ENCODE measurements around the gene EBP.

The EBP gene

DNA sequence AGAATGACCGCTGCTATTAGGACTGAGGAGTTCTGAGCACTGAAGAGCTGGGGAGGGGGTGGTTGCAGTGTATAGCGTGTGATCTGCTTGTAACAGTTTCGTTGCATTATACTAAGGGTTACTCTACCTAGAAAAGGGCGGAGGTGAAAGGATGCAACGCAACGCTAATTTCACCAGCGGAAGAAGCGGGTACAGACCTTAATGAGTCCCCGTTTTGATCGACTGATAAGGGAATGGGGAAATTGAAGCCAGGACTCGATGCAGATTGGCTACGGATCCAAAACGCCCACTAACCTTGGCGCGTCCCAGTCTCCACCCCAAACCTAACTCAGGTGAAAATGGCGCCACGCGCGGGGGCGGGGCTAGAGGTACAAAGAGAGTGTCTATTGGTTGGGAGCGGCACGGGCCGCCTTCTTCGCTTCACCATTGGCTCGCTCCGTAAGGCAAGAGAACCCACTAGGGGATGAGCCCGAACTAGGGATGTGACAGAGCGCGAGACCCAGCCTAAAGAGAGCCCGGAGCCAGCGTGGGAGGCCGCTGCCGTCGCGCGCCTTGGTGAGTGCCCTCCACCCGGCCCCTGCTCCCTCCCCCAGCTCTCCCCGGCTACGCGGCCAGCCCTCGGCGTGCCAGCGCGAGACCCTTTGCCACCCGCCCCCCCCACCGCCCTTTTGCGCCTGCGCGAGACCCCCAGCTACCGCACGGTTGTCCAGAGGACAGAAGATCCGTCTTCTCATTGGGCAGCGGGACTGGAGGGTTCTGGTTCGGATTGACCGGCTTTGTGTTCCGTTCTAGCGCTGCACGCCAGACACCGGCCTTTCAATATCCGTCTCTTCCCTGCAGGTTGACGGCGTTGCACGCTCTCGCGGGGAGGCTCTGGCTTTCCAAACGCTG, at the start of gene EBP:
EBP (plus strand) TSS at position 456 of the 891 bp plus-strand sequence. CDS start 1,964 bp downstream, outside the sequence.
- DNase-seq: peak; percentile 87

DNA sequence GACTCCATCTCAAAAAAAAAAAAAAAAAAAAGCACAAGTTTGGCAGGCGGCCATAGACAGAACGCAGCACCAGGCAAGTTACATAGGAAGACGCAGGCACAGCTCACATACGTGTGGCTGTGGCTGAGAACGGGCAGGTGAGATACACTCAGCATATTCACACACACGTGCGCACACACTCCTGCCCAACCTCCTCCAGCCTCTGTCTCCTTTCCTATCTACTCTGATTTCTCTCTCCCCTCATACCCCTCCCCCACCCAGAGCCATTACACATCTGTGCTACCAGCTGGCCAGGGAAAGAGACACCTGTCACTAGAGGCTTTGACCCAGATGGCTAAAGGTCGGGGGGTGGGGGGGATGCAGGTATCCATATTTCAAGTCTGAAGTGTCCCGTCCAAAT, 49.4 kb upstream of the EBP start:
- no peak for DNase-seq

DNA sequence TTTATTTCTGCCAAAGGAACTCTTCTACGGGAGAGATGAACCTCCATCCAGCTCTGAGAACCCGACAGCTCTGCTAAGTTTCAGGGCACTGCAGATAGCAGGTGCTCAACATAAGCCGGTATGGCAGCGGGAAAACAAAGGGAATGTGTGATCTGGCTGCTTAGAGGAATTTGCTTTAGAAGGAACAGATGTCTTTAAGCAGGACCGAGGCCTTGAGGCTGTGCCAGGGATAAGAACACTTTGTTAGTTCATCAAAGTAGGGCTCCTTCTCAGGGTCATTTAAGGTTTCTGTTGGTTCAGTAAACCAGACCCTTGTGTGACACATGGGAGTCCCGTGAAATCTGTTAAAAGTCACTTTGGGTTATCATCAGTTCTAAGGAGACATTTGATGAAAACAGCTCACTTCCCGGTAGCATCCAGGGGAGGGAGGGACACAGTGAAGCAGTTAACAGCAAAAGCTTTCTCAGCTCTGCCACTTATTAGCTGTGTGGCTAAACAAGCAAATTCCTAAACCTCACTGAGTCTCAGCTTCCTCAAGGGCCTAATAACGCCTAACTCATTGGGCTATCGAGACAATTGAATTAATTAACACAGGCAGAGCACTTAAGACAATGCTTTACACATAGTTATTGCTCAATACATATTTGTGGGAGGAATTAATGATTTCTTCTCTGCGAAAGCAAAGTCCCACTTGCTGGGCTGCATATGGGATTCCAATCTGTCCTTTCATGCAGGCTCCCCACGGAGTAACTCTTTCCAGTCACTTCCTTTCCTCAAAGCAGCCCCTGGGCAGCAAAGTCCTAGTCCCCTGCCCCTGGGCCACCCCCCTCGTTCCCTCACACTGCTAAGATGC, 48.5 kb upstream of the EBP start:
- no peak for DNase-seq

DNA sequence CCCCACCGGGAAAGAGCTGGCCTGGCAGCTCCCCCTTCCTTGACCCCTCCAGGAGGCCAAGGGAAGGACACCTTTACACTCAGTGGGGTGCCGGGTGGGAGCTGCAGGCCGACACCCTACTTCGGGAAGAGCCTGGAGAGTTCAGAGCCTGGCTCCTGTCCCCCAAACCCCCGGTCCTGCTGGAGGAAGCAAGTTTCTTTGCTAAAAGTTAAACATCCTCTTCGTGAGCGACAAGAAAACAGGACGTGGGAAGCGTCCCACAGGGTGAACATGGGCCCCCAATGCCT, 48.0 kb upstream of the EBP start:
- DNase-seq: no peak

DNA sequence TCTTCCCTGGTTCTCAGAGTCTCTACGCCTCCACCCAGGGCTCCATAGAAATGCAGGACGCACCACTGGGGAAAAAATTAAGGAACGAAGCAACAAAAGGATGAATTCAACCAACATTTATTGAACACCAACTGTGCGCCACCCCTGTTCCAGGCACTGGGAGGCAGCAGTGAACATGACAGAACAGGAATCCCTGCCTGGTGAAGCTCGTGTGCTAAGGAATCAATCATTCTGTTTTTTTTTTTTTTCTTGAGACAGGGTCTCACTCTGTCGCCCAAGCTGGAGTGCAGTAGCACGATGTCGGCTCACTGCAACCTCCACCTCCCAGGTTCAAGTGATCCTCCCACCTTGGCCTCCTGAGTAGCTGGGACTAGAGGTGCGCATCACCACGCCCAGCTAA, 47.5 kb upstream of the EBP start:
- peak; percentile 26 for DNase-seq

DNA sequence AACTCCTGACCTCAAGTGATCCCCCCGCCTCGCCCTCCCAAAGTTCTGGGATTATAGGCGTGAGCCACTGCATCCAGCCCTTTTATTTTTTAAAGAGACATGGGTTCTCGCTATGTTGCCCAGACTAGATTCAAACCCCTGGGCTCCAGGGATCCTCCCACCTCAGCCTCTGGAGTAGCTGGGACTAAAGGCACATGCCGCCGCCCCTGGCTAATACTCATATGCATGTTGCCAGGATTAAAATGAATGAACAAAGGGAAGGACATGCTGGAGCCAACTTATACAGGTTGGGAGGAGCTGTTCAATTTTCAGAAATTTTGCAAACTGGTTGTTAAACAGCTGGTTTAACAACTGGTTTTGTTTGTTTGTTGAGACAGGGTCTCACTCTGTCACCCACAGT, 47.0 kb upstream of the EBP start:
- DNase-seq: no peak

DNA sequence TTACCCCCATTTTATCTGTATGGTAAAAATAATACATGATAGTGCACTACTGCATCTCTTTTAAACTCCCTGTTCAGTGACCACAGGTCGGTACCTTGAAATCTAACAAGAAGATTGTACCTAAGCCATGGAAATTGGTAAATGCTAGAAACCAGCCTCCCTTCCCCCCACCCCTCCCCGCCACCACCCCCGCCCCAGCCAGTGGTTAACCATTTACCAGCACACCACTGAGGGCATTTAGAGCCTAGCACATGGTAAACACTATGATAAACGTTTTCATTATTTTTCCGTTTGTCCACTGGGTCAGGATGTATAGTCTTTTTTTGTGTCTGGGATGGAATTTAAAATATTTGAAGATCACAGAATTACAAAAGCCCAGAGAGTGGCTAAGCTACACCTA, 46.3 kb upstream of the EBP start:
- DNase-seq: no peak

DNA sequence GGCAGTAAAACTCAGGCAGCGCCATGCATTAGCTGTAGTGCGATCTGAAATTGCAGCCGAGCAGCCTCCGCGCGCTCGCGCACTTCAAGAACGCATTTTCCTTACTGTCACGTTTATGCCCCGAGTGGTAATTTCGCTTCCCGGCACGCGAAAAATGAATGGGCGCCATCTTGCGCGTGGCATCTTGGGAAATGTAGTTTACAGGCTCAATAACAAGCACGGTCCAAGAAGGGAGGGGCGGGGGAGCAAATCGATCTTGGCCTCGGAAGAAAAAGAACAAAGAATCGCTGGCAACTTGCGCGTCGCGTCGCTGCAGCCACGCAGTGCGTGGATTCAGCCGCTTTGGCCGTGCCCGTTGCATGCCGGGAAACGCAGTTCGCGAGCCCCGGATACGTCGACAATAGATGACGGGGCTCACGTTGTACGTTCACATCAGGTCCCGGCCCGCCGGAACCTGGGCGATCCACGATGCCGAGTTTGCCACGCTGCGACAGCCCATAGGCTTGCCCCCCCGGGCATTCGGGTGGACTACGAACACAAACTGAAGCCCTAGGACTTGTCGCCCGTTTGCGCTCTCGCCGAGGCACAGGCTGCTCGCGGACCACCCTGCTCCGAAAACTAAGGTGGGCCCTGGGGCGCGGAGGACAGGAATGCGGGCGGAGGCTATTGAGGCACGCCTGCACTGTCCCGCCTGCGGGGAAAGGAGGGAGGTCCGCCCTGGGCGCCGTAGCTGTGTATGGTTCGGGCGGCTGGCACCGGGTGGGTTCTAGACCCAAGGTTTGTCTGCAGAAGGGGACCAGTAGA, 45.6 kb upstream of the EBP start, which contains the start of gene FTSJ1:
FTSJ1 (plus strand) TSS at position 426 of the 804 bp plus-strand sequence. CDS start 1,849 bp downstream, outside the sequence.
- DNase-seq: peak; percentile 89

DNA sequence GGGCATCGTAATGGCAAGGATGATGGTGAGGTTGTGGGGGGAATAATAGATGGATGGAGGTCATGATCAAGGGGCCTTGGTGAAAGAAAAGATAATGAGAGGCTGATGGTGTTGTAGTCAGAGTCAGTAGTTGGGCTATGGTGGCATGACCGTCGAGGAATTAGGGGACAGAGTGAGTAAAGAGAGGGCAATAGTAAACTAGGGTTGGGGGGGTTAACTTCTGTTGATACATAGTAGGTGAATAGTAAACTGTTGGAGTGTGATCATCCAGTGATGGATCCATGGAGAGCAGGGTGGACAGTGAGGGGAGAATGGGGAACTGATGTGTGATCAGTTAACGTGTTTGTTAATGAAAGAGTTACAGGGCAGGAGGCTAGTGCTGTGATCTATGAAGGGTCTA, 44.7 kb upstream of the EBP start:
- no peak for DNase-seq

DNA sequence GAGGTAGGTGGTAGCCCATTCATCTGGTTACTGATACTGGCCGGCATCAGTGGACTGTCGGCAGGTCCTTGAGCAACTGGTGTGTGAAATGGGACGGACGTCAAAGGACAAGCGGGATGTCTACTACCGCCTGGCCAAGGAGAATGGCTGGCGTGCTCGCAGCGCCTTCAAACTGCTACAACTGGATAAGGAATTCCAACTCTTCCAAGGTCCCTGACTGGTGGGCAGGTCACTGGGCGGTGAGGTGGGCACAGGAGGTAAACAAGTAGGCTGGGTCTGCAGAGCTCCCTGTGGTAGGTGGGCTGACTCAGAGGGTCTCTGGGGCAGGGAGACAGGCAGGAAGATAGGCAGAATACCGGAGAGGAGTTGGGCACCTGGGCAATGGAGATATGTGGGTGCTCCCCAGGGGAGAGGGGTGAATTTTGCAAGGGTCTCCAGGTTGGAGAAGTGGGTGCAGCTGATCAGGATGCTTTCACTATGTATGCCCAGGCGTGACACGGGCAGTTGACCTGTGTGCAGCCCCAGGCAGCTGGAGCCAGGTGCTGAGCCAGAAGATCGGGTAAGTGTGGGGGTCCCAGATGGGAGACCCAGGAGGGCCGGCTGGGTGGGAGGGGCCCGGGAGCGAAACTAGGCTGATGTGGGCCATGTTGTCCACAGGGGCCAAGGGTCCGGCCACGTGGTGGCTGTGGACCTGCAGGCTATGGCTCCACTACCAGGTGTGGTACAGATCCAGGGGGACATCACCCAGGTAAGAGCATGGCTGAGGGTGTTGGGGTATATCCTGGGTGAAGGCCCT, 43.5 kb upstream of the EBP start:
- no peak for DNase-seq

DNA sequence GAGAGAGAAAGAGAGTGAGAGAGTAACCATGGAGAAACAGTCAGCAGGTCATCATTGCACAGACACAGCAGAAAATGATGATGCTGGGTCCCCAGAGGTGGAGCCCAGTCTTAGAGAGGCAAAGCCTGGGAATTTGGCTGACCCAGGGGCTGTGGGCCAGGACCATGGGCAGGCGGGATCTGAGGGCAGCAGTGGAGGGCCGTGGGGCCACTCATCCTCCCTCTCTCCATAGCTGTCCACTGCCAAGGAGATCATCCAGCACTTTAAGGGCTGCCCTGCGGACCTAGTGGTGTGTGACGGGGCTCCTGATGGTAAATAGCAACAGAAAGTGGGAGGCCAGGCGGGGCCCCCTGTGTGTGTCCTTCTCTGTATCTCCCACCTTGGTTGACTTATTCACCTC, 42.8 kb upstream of the EBP start:
- DNase-seq: no peak

DNA sequence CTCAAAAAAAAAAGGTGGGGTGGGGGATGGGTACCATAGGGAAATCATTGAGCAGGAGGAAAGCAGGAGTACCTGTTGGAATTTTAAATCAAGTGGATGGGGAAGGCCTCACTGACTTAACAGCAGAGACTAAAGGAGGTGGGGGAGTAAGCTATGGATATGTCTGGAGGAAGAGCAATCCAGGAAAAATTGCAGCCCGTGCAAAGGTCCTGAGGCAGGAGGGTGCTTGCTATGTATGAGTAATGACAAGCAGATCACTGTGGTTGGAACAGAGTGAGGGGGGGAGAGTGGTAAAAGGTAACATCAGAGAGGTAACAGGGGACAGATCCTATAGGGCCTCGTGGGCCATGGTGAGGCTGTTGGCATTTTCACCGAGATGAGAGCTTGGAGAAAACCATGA, 41.5 kb upstream of the EBP start:
- no peak for DNase-seq

DNA sequence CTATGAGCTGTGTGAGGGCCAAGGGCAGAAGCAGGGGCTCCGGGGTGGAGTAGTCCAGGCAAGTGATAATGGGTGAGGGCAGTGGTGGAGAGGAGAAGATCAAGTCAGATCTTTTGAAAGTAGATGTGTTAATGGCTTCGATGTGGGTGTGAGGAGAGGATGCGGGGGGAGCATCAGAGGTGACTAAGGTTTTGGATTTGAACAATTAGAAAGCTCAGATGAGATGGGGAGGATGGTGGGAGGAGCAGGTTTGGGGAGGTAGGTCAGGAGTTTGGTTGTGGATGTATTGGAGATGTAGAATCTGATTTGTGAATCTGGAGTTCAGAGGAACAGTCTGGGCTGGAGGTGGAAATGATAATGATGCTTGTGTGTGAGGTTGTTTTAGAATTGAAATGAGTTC, 41.0 kb upstream of the EBP start:
- no peak for DNase-seq

DNA sequence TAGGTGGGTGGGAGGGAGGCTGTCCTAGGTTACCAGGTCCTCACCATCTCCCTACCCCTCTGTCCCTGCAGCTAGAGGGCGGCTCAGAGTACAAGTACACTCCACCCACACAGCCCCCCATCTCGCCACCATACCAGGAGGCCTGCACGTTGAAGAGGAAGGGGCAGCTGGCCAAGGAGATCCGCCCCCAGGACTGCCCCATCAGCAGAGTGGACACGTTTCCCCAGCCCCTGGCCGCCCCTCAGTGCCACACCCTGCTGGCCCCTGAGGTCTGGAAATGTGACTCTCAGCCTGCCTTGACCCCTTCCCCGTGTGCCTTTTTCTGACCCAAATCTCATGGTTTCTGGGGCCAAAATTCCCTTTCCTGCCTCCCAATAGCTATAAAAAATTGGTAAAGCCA, 39.1 kb upstream of the EBP start:
- no peak for DNase-seq

DNA sequence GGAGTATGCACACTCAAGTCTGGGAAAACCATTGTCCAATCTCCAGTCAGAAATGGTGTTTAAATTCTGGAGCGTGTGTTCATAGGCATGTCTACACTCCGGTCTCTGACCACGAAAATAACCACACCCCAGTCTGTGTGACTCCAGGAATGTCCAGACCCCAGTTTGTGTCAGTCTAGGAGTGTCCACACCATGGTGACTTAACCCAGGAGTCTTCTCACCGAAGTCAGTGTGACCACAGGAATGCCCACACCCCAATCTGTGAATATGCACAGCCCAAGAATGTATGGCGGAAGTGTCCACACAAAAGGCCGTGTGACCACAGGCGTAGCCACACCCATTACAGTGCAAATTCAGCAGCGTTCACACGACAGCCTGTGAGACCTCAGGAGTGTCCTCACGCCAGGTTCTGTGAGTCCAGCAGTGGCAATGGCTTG, 34.2 kb upstream of the EBP start:
- DNase-seq: peak; percentile 93

DNA sequence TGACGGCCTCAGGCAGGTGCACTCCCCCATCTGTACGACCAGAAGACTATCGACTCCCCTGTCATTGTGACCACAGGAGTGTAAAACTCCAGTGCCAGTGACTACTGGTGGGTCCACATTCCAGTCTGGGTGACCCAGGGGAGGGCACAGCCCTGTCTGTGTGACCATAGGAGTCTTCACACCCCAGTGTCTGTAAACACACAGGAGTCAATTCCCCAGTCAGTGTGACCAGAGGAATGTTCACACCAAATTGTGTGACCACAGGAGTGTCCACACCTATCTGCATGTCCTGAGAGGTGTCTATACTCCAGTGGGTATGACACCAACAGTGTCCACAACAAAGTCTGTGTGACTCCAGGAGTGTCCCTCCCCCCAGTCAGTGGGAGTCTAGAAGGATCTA, 33.6 kb upstream of the EBP start:
- no peak for DNase-seq

DNA sequence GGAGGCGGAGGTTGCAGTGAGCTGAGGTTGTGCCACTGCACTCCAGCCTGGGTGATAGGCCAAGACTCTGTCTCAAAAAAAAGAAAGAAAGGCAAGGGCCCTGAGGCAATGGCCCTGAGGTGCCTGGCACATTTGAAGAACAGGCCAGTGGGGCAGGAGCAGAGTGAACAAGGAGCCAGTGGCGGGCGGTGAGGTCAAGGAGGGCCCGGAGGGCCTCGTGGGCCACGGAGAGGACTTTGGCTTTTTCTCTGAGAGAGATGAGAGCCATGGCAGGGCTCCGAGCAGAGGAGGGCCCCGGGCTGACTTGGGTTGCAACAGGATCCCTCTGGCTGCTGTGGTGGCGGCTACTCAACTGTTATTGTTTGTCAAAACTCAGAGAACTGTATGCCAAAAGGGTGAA, 32.3 kb upstream of the EBP start:
- no peak for DNase-seq

DNA sequence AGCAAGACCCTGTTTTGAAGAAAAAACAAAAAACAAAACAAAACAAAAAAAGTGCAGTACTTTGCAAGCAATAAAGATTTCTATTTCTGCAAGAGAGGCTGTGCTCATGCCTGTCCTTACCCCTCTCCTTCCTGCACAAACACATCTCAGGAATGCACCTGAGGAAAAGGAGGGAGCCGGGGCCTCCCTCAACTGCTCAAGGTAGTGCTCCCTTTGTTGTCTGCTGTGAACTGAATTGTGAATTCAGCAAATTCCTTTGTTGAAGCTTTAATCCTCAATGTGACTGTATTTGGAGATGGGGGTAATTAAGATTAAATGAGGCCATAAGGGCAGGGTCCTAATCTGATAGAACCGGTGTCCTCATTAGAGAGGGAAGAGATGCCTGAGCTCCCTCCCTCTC, 31.7 kb upstream of the EBP start:
- no peak for DNase-seq

DNA sequence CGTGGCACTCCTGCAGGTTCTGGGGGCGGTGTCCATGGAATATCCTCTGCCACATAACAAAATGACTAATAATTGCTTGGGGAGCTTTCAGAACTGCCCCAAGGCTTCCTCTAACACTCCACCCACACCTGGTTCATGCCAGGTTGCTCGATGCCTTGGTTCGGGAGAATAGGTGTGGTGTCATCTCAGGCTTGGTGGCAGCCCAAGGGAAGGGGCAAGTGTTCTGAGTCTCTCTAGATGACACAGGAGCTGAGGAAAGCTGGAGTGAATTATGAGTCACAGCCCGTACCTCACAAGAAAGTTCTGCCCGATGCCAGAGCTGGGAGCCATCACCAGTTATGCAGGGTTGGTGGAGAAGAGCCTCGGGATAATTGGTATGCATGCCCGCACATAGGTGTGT, 30.9 kb upstream of the EBP start:
- DNase-seq: peak; percentile 36

DNA sequence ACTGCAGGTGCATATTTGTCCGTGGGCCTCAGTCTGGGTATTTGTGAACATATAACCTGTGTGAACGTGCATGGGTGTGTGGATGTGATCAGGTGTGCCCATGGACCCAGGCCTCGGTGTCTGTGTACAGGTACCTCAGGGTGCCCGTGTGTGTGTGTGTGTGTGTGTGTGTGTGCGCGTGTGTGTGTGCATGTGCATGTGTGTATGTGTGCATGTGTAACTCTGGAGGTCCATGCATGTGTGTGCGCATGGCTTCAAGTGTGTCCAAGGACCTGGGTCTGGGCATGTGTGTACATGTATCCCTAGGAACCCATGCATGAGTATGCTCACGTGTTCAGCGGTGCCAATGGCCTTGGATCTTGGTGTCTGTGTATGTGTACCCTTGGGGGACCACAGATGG, 29.8 kb upstream of the EBP start:
- no peak for DNase-seq

DNA sequence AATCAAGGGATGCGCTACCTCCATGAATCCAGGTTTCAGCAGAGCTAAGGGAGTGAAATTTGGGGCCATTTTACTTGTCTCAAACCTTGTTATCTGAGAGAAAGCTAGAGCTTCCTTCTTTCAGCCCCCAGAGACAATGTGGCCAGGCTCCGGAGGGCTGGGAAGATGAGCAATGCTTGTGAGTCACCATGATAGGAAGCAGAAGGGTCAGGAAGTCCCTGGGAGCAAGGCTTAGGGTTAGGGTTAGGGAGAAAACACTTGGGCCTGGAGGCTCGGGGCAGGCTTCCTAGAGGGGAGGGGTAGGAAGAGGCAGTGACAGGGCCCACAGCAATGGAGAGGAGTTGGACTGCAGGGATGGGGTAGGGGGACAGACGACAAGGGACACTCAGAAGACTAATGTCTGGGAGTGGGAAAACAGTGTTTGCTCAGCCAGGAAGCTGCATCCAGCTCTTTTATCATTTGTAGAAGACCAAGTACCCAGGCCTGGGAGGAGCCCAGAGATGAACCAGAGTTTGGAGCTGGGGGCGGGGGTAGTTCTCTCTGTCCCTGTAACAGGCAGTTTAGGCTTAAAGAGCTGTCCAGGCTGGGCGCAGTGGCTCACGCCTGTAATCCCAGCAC, 29.2 kb upstream of the EBP start:
- DNase-seq: peak; percentile 64

DNA sequence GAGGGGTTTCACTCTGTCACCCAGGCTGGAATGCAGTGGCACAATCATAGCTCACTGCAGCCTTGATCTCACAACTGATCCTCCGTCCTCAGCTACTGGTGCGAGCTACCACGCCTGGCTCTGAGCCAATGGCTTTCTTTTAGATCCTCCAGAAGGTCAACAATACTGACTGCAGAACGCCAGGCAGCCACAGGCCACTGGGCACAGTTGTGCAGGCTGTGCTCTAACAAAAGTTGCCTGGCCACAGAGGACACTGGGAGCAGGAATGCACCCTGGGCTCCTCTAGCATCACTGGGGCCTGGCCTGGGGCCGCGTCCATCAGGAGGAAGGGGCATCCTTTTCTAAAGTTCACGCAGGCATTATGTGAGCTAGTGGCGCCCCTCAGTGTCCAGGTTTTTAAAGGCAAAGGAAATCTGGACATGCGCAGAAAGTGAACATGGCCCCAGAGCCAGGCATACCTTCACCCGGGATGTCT, 27.7 kb upstream of the EBP start:
- DNase-seq: peak; percentile 47

Data from EL (cell line).